HL-60/S4 (cell line): ENCODE results near the gene RBM22.
"Not testable (repeated sequence)": the region's sequence is repeated elsewhere in the genome, so short reads cannot be mapped to it uniquely, and the experiment has no call there.

Experiments
- in situ Hi-C: fragments of 300-500 bp; cut with MboI; formaldehyde crosslinking; loops from 2 replicates; pipeline ENCODE4 v1.14.3; 2022; ENCODE audit warnings: low sequenced_read_pairs

Gene RBM22

GRCh38 chr5:150700594-150701377 lies at the start of gene RBM22:
RBM22 (minus strand) TSS chr5:150701062; CDS start chr5:150700985, 77 bp downstream.
- in situ Hi-C loops, result no loop called here

- in situ Hi-C loops, result no loop called here
Observed at GRCh38 chr5:150750469-150750868, 49.6 kb upstream of the RBM22 start.

GRCh38 chr5:150743142-150743488 lies 42.3 kb upstream of the RBM22 start:
- in situ Hi-C loops, result not testable (repeated sequence)

GRCh38 chr5:150742455-150743141 lies 41.7 kb upstream of the RBM22 start:
- in situ Hi-C loops, result not testable (repeated sequence)

- in situ Hi-C loops, result no loop called here
Observed at GRCh38 chr5:150740992-150741391, 40.1 kb upstream of the RBM22 start.

GRCh38 chr5:150738862-150739261 lies 38.0 kb upstream of the RBM22 start:
- in situ Hi-C loops, result no loop called here

- in situ Hi-C loops, result no loop called here
Observed at GRCh38 chr5:150734579-150735384, 33.9 kb upstream of the RBM22 start.

- in situ Hi-C loops, result no loop called here
Observed at GRCh38 chr5:150731669-150732242, 30.9 kb upstream of the RBM22 start.

GRCh38 chr5:150729859-150730258 lies 29.0 kb upstream of the RBM22 start:
- in situ Hi-C loops, result no loop called here

- in situ Hi-C loops, result no loop called here
Observed at GRCh38 chr5:150723845-150724244, 23.0 kb upstream of the RBM22 start.

GRCh38 chr5:150710165-150710564 lies 9.3 kb upstream of the RBM22 start:
- in situ Hi-C loops, result no loop called here

- in situ Hi-C loops, result no loop called here
Observed at GRCh38 chr5:150706776-150707390, 6.0 kb upstream of the RBM22 start.

GRCh38 chr5:150703762-150704161 lies 2.9 kb upstream of the RBM22 start:
- in situ Hi-C loops, result no loop called here

GRCh38 chr5:150700246-150700593 lies 642 bp downstream of the RBM22 start:
- in situ Hi-C loops, result no loop called here

- in situ Hi-C loops, result no loop called here
Observed at GRCh38 chr5:150694612-150695011, 6.2 kb downstream of the RBM22 start.

GRCh38 chr5:150692276-150692675 lies 8.6 kb downstream of the RBM22 start:
- in situ Hi-C loops, result no loop called here

- in situ Hi-C loops, result no loop called here
Observed at GRCh38 chr5:150690760-150691159, 10.1 kb downstream of the RBM22 start.

GRCh38 chr5:150689120-150689519 lies 11.7 kb downstream of the RBM22 start:
- in situ Hi-C loops, result no loop called here

GRCh38 chr5:150676578-150676977 lies 24.3 kb downstream of the RBM22 start:
- in situ Hi-C loops, result no loop called here

GRCh38 chr5:150675069-150675468 lies 25.8 kb downstream of the RBM22 start:
- in situ Hi-C loops, result no loop called here

GRCh38 chr5:150674341-150674821 lies 26.5 kb downstream of the RBM22 start:
- in situ Hi-C loops, result no loop called here
